ENCODE results near the gene SUPT6H. TPM values are rescaled to one million over a fixed set of nuclear protein-coding genes. Genes with fewer than 3 reads are reported as not detected.

The SUPT6H gene
- total and polyA plus RNA-seq, 9 of the 15 experiments (the other 6 are each of a cell fraction or from before 2014, with no cell fraction given): 1.7 to 77.7 (median 49.2) TPM

- no peak for TF ChIP-seq ESRRB (CRISPR knock-in tag; IDR thresholded peaks at IDR 0.05; ENCODE audit: borderline replicate concordance)
- TF ChIP-seq FOXK1 (CRISPR knock-in tag; IDR thresholded peaks at IDR 0.05; ENCODE audit: borderline replicate concordance): peak; percentile 67; the same call in 1 of the 2 replicates
- TF ChIP-seq RBFOX2 (IDR thresholded peaks at IDR 0.05; ENCODE audit: low read depth, low read length): no peak
- no peak for TF ChIP-seq ZNF561 (CRISPR knock-in tag; conservative IDR thresholded peaks at IDR 0.05)
- TF ChIP-seq E2F8 (IDR thresholded peaks at IDR 0.05; ENCODE audit: low read depth, partially characterized antibody): peak; percentile 55
- no peak for TF ChIP-seq NFATC3 (IDR thresholded peaks at IDR 0.05)
- TF ChIP-seq BCLAF1 (IDR thresholded peaks at IDR 0.05; ENCODE audit: borderline replicate concordance in 1 of 2, control insufficient read depth in 1 of 2, low read depth in 2 of 2, low read length in 1 of 2): 0 out of 4 replicates have a peak, but pooled peaks of 1 of the 2 experiments have one; percentile 23
- no peak for TF ChIP-seq MEIS2 (IDR thresholded peaks at IDR 0.05; ENCODE audit: partially characterized antibody)
- peak; percentile 60; the same call in 1 of the 2 replicates for TF ChIP-seq RHOXF2B (CRISPR knock-in tag; conservative IDR thresholded peaks at IDR 0.05)
- peak in 1 of 2 experiments; percentile 34; a peak in 1 of 3 replicates for TF ChIP-seq CBX3 (IDR thresholded peaks at IDR 0.05; ENCODE audit: borderline replicate concordance in 1 of 2, low read length in 2 of 2)
- TF ChIP-seq BACH1 (tag; IDR thresholded peaks at IDR 0.05): no peak
- TF ChIP-seq VEZF1 (CRISPR knock-in tag; IDR thresholded peaks at IDR 0.05): no peak
- TF ChIP-seq ELF4 (CRISPR knock-in tag; IDR thresholded peaks at IDR 0.05): no peak
- TF ChIP-seq RBM15 (IDR thresholded peaks at IDR 0.05; ENCODE audit: insufficient read depth, low read length): no peak
- no peak for TF ChIP-seq NEUROD1 (IDR thresholded peaks at IDR 0.05; ENCODE audit: borderline replicate concordance, low read depth, low read length, partially characterized antibody)
- TF ChIP-seq CEBPZ (IDR thresholded peaks at IDR 0.05; ENCODE audit: borderline replicate concordance, low read depth, low read length): no peak
Measured at GRCh38 chr17:28725166-28725659, 63.2 kb downstream of the SUPT6H start (continued).

Measured in K562 (cell line).